Measurements from ENCODE around the gene DGKQ.

The DGKQ gene

GRCh38 chr4:966266-967112 lies 6.9 kb downstream of the DGKQ start:
- in situ Hi-C loops (cut with HindIII; ENCODE audit: low pct_ligation_motif_present, low pct_unique_long_range_greater_than_20kb, low sequenced_read_pairs): no loop called here
- DNase-seq: no peak

- in situ Hi-C loops (cut with HindIII; ENCODE audit: low pct_ligation_motif_present, low pct_unique_long_range_greater_than_20kb, low sequenced_read_pairs): no loop called here
- DNase-seq: no peak
Measured at GRCh38 chr4:965766-966134, 7.6 kb downstream of the DGKQ start.

GRCh38 chr4:965048-965765 lies 8.2 kb downstream of the DGKQ start:
- in situ Hi-C loops (cut with HindIII; ENCODE audit: low pct_ligation_motif_present, low pct_unique_long_range_greater_than_20kb, low sequenced_read_pairs): no loop called here
- DNase-seq: no peak

- DNase-seq: no peak
- in situ Hi-C loops (cut with HindIII; ENCODE audit: low pct_ligation_motif_present, low pct_unique_long_range_greater_than_20kb, low sequenced_read_pairs): no loop called here
Measured at GRCh38 chr4:964346-965025, 8.9 kb downstream of the DGKQ start.

GRCh38 chr4:963276-964225 lies 9.8 kb downstream of the DGKQ start:
- no peak for DNase-seq
- in situ Hi-C loops (cut with HindIII; ENCODE audit: low pct_ligation_motif_present, low pct_unique_long_range_greater_than_20kb, low sequenced_read_pairs): no loop called here

DNA sequence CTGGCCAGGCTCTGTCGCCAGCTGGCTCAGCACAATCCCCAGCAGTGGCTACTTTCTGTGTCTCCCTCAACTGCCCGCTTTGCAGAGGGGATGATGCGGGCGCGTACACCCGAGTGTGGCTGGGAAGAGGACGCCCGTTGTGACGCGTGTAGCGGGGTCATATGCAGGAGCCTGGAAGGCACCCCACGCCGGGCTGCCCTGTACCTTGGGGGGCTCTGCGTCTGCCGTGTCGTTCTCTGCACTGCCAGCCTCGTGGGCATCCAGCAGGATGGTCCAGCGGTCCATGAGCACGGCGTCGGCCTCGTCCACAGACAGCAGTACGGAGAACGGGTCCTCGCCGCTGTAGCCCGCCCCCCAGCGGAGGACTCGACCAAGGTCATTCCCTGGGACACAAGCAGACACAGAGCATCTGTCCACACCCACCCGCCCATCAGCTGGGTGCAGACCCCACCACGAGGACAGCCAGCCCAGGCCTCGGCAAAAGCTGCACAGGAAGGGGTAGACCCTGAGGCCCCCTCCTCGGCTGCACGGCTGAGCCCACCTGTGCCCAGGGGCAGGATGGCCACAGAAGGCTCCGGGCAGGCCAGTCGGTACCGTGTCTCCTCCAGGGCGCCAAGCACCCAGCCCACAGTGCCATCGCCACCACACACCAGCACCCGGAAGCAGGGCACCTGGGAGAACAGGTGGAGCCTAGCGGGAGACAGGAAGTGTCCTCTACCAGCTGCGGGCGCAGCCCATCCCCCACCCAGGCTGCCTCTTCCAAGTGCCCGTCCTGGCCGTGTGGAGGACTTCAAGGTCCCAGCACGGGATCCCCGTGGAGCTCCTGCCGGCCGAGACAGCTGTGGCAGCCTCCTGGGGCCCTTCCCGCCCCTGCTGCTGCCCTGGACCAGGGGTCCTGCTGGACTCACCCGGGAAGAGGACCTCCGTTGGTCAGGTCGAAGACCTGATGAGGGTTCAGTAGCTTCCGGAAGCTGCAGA lies 10.8 kb downstream of the DGKQ start:
- in situ Hi-C loops (cut with HindIII; ENCODE audit: low pct_ligation_motif_present, low pct_unique_long_range_greater_than_20kb, low sequenced_read_pairs): no loop called here
- DNase-seq: no peak

- in situ Hi-C loops (cut with HindIII; ENCODE audit: low pct_ligation_motif_present, low pct_unique_long_range_greater_than_20kb, low sequenced_read_pairs): no loop called here
- no peak for DNase-seq
Measured at GRCh38 chr4:961351-962230, 11.8 kb downstream of the DGKQ start.

DNA sequence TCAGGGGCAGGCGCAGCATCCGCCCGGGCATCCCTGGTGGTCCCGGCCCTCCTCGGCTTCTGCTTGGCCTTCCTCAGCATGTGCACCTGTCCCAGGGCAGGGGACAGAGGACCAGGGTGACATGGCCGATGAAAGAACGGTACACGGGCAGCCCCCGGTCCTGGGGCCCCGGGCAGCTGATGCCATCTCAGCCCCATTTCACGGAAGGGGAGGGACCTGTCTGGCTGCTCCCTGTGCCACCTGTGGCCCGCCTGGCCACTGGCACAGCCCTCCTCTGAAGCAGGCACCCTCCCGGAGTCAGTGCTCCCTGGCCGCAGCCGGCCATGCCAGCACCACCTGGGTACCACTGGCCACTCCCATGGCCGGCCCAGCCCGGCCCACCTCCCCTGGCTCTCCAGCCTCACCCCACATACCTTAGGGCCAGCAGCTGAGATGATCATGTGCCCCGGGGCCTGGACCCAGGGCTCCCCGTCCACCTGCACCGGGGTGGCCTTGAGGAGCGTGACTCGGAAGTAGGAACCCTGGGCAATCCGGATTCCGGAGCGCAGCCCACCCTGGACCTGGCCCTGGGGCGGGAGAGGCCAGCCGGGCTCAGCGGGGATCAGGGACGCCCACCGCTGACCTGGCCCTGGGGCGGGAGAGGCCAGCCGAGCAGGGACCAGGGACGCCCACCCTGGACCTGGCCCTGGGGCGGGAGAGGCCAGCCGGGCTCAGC lies 12.6 kb downstream of the DGKQ start:
- no peak for DNase-seq
- in situ Hi-C loops (cut with HindIII; ENCODE audit: low pct_ligation_motif_present, low pct_unique_long_range_greater_than_20kb, low sequenced_read_pairs): no loop called here

DNA sequence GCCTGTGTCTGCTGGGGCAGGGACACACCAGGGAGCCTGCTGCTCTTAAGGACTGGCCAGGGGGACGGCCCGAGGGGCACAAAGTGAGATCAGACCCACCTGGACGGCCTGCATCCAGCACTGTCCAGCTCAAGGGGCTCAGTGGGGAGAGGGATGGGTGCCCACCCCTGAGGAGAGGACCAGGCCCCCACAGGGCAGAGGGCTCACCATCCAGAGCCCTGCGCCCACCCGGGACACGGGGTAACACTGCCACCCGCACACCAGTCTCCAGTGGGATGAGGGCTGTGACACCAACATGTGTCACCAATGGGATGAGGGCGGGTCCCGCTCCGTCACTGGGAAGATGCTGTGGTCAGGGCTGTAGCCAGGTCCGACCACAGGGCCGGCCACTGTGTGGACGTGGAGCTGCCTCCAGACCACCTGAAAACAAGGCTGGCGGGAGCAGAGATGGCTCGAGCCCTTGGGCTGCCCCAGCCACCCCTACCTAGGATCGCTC lies 13.2 kb downstream of the DGKQ start:
- in situ Hi-C loops (cut with HindIII; ENCODE audit: low pct_ligation_motif_present, low pct_unique_long_range_greater_than_20kb, low sequenced_read_pairs): no loop called here
- no peak for DNase-seq

DNA sequence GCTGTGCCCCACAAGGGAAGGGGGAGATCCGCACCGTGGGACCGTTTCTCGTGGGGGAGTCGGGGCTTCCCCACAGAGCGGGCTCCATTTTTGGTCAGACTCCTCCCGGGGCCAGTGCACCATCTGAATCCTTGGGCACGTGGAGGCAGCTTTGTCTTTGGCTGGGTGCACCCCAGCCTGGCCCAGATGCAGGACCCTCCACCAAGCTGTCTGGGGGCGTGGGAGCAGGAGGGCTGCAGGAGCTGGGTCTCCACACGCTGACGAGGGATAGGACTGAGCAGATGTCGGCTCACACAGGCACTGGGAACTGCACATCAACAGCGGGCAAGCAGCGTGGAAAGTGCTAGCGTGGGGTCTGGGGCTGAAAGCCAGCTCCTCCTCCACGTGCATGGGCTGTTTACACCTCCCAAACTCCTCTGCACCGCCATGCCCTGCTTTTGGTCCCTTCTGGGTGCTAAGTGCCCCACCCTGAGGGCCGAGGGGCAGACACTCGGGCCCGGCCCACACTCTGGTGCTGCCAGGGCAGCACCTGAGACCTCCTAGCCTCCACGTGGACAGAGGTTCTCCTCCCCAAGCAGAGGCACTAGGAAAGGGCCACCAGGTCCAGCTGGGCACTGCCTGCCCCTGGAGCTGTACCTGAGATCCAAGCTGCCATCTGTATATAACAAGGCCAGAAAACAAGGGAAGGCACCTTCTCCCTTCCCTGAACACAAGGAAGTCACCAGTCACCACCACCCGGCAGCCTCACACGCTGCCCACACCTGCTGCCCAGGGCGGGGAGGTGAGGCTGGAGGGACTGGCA lies 13.8 kb downstream of the DGKQ start:
- no peak for DNase-seq
- in situ Hi-C loops (cut with HindIII; ENCODE audit: low pct_ligation_motif_present, low pct_unique_long_range_greater_than_20kb, low sequenced_read_pairs): no loop called here

DNA sequence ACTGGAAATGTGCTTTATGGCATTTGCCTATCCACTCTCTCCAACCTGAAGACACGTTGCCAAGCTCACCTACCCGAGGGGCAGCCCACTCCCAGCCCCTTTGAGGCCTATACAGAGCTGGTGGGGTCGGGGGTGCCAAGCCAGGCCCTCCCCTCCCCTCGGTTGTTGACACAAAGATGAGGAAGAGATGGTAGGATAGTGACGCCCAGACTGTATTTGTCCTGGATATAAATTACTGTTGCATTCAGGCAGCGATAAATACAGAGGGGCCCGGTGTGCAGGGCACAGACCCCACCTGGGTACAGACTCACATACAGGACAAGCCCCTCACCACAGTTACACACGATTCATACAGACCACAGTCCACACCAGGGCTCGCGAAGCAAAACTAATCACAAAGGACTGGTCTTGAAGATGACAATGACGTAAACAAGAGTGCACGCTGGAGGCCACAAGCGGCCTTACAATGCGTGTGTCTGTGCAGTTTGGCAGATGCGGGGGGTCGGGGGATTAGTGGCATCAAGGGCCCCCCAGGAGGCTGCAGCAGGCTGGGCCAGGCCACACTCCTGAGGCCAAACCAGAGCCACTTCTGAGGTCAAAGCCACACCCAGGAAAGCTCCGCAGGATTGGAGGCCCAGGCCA lies 14.6 kb downstream of the DGKQ start:
- no peak for DNase-seq
- in situ Hi-C loops (cut with HindIII; ENCODE audit: low pct_ligation_motif_present, low pct_unique_long_range_greater_than_20kb, low sequenced_read_pairs): no loop called here

DNA sequence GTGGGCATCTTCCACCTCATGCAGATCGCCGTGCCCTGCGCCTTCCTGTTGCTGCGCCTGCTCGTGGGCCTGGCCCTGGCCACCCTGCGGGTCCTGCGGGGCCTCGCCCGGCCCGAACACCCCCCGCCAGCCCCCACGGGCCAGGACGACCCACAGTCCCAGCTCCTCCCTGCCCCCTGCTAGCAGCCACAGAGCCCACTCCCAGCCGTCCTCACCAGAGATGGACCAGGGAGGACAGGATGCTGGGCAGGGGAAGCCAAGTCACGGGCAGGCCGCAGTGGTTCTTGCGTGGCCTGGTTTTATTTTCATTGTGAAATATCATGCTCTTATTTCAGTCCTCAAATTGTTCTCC lies 15.1 kb downstream of the DGKQ start:
- no peak for DNase-seq
- in situ Hi-C loops (cut with HindIII; ENCODE audit: low pct_ligation_motif_present, low pct_unique_long_range_greater_than_20kb, low sequenced_read_pairs): no loop called here

- DNase-seq: no peak
Measured at GRCh38 chr4:957581-958313, 15.6 kb downstream of the DGKQ start.

DNA sequence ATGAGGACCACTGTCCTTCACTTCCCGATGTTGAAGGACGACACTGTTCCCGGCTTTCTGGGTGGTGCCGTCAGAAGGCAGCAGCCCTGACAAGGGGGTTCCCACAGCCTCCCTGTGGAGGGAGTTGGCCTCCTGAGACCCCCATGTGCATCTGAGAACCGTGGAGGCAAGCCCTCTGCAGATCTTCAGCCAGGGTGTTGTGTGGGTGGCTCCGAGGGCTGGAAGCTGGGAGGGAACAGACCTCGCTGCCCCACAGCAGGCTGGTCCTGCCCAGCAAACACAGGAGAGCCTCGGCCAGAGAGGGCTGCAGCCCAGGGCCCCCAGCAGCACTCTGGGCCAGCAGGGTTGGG lies 16.2 kb downstream of the DGKQ start:
- no peak for DNase-seq
- in situ Hi-C loops (cut with HindIII; ENCODE audit: low pct_ligation_motif_present, low pct_unique_long_range_greater_than_20kb, low sequenced_read_pairs): no loop called here

More at GRCh38 chr4:957581-958313, 15.6 kb downstream of the DGKQ start:
- in situ Hi-C loops (cut with HindIII; ENCODE audit: low pct_ligation_motif_present, low pct_unique_long_range_greater_than_20kb, low sequenced_read_pairs): no loop called here
